Hematopoietic multipotent progenitor cell (in vitro differentiated cells): ENCODE results near the gene DCTN2. TPM values are rescaled to one million over a fixed set of nuclear protein-coding genes. Genes with fewer than 3 reads are reported as not detected.
"Not testable (repeated sequence)": the region's sequence is repeated elsewhere in the genome, so short reads cannot be mapped to it uniquely, and the experiment has no call there.

ENCODE experiments used
- DNase-seq, 3 donors: peaks; one replicate each; pipeline ENCODE4 v3.0.0-alpha.2; 2011 to 2015; ENCODE audit warnings: low read depth in 2 of 3, low spot score in 2 of 3
- total RNA-seq: library from RNA; depleted of rRNA; stranded (reverse); fragments of >200 nt; gene quantifications from one replicate; pipeline ENCODE4 v1.2.3, GENCODE V29; 2012

DCTN2 gene
- total RNA-seq, 1 donor: 117 TPM

- DNase-seq: no peak
These were observed 31.2 kb upstream of the DCTN2 start for GRCh38 chr12:57577981-57578758.

- no peak for DNase-seq
These were observed 29.7 kb upstream of the DCTN2 start for GRCh38 chr12:57576613-57577160.

DNA sequence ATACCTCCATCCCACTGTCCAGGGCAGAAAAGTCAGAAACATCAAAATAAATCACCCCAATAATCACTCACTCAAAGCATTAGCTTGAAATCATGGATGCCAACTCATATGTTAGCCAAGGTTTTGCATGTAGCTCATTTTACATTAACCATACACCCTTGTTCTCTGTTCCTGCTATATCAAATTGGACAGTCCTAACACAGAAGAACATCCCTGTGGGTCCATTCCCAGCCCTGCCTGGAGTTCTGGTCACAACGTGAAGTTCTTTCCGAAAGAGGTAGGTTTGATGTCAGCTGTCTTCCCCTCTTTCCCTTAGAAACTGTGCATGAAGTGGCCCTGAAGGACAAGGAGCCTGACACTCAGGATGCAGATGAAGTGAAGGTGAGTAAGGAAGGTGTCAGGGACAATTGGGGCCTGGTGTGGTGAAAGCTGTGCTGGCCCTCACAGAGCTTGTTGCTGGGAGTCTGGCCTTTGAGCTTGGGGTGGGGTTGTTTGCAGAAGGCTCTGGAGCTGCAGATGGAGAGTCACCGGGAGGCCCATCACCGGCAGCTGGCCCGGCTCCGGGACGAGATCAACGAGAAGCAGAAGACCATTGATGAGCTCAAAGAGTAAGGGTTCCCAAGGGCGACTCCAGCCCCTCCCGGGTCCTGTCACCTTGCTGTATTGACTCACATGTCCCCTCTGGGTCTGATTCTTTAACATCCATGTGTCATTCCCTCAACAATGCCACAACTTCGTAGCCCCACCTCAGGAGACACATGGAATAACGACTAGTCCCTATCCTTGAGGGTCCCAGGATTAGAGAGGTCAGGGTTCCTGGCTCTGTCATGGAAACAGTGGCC is 29.0 kb upstream of the DCTN2 start:
- no peak for DNase-seq

DNA sequence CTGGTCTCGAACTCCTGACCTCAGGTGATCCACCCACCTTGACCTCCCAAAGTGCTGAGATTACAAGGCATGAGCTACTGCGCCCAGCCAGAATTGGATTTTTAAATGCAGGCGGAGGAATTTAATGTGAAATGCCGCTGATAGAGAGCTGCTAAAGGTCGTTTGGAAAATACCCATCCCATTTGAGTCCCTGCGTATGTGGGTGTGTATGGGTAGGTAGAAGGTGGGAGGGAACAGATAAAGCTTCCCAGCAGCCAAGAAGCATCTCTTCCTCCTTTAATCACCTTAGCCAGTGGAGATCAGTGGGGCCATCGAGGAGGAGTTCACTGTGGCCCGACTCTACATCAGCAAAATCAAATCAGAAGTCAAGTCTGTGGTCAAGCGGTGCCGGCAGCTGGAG is 27.8 kb upstream of the DCTN2 start:
- no peak for DNase-seq

DNA sequence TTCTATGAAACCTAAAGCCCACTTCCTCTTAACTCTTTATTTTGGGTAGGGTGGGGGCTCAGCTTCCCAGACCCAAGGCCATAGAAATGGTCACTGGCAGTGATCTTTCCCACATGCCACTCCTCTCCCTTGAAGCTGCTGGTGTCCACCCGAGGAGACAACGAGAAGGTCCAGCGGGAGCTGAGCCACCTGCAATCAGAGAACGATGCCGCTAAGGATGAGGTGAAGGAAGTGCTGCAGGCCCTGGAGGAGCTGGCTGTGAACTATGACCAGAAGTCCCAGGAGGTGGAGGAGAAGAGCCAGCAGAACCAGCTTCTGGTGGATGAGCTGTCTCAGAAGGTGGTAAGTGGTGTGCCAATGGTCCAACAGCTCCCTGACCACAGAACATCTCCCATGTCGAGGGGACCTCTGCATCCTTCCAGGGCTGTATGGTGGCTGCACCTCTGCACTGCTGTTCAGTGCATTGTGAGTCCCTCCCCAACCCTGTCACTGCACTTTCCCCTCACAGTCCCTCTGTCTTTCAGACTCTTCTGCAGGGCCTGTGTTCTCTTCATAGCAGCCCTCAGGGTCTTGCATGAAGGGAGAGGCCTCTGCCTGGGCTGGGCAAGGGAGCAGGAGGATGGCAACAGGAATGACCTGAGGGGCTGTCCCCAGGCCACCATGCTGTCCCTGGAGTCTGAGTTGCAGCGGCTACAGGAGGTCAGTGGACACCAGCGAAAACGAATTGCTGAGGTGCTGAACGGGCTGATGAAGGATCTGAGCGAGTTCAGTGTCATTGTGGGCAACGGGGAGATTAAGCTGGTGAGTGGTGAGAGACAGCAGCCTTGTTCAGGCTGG is 25.2 kb upstream of the DCTN2 start:
- no peak for DNase-seq

- not testable (repeated sequence) for DNase-seq
These were observed 23.4 kb upstream of the DCTN2 start for GRCh38 chr12:57570438-57570837.

- DNase-seq: no peak
These were observed 22.9 kb upstream of the DCTN2 start for GRCh38 chr12:57569858-57570257.

GRCh38 chr12:57568838-57569237 is 21.8 kb upstream of the DCTN2 start:
- no peak for DNase-seq

DNA sequence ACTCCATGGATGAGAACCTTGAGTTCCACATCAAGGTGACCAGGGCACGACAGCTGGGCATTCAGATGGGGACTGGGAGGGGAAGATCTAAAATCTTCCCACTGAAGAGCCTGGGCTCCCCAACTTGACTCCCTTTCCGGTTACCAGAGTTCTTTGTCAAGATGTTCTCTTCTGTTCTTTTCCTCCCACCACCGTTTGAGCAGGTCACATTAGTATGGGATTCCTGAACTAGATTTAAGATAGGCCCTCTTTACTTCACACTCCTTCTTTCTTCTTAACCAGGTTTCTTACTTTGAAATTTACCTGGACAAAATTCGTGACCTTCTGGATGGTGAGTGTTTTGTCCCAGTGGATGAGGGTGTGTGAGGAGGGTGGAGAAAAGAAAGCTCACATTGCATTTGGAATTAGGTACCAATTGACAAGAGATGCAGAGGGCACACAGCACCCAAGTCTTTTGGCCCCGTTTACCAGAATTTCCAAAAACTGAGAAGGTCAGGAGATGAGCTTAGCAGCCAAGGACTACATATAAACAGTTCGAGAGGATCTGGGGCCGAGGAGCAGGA is 17.3 kb upstream of the DCTN2 start:
- no peak for DNase-seq

GRCh38 chr12:57563358-57563757 is 16.4 kb upstream of the DCTN2 start:
- DNase-seq: no peak

GRCh38 chr12:57561117-57561516 is 14.1 kb upstream of the DCTN2 start:
- not testable (repeated sequence) for DNase-seq

GRCh38 chr12:57560516-57560915 is 13.5 kb upstream of the DCTN2 start:
- DNase-seq: no peak

DNA sequence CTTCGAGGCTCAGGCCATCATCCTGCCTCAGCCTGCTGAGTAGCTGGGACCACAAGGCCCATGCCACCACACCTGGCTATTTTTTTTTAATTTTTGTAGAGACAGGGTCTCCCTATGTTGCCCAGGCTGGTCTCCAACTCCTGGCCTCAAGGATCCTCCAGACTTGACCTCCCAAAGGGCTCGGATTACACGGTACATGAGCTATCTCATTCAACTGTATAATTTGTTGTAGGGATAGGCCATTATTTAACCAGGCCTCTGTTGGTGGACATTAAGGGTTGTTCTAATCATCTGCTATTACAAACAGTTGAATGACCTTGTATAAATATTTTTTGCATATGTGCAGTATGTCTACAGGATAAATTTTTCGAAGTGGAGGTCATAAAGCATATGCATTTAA is 11.9 kb upstream of the DCTN2 start:
- DNase-seq: no peak

DNA sequence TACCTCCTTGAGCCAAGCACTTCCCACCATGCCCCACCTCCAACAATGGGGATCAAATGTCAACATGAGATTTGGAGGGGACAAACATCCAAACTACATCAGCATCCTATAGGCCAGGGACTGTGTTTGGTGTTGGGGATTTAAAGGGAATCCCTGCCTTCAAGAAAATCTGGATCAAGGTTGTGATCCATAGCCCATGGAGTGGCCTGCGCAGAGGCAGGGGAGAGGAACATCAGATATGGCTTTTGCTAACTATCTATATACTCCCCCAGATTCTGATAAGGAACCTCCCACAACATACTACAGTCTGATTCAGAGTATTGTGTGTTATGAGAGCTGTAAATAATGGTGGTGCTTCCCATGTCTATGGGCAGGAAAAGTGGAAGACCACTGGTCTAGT is 7.9 kb upstream of the DCTN2 start:
- DNase-seq: no peak

DNA sequence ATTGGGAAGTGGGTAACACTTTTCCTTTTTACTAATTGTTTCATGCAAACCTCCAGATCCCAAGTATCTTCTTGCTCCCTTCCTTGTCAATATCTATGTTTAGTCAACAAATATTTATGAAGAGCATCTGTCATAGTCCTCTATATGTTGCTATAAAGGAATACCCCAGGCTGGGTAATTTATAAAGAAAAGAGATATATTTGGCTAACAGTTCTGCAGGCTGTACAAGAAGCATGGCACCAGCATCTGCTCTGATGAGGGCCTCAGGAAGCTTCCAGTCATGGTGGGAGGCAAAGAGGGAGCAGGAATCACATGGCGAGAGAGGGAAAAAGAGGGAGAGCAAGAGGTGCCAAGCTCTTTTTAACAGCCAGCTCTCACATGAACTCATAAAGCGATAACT is 7.5 kb upstream of the DCTN2 start:
- no peak for DNase-seq

DNA sequence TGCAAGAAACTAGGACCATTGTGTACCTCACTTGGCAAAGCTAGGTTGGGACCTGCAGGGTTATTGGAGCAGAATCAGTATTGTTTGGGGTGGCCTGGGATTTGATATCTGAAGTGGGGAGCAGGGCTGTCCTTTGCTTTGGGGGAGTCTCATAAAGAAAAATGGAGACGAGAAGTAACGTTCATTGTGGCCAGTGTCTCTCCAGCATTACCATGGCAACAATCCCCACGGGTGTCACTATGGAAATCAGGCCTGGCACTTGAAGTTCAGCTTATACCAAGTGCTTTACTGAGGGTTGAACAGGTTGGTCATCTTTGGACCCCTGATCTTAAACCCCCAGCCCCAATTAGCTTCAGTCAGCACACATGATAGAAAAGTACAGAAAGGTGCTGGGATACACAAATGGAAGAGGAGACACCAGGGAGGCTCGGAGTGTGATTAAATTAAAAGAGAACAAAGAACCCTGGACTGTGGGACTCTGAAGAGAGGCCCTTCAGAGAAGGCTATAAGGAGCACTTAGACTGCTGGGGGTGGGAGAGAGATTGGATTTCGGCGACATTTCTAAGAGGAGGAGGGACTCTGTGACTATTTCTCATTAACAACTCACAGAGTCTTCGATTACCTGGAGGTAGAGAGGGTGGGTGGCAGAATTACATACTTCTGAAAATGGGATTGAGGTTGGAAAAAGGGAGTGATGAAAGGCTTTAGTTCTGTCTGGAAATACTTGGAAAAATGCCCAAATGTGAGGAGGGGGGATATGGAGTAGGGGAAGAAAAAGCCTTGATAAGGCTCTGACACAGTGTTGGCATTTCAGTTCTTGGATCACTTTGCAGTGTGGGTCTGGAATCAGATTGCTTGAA is 6.6 kb upstream of the DCTN2 start:
- DNase-seq: no peak

DNA sequence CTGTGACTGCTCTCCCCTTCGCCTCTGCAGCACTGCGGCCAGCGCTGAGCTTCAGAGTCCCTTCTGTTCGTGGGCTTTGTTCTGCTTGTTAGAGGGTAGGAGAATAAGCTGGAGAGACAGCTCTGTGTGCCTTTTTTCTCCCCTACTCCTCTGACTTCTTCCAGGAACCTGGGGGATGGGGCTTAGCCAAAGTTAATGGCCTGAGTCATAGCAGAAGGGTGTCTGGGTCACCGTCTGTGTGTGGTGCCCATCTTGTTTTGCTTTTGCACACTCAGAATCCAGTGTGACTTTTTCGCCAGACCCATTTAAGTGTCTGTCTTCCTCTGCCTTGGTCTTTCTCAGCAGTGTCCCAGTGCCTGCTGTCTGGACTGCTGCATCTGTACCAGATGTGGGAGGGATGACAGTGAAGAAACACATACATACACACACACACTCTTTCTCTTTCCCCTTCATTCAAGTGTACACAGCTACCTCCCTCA is 5.9 kb upstream of the DCTN2 start:
- DNase-seq: no peak

GRCh38 chr12:57552306-57552651 is 5.3 kb upstream of the DCTN2 start:
- DNase-seq: no peak

DNA sequence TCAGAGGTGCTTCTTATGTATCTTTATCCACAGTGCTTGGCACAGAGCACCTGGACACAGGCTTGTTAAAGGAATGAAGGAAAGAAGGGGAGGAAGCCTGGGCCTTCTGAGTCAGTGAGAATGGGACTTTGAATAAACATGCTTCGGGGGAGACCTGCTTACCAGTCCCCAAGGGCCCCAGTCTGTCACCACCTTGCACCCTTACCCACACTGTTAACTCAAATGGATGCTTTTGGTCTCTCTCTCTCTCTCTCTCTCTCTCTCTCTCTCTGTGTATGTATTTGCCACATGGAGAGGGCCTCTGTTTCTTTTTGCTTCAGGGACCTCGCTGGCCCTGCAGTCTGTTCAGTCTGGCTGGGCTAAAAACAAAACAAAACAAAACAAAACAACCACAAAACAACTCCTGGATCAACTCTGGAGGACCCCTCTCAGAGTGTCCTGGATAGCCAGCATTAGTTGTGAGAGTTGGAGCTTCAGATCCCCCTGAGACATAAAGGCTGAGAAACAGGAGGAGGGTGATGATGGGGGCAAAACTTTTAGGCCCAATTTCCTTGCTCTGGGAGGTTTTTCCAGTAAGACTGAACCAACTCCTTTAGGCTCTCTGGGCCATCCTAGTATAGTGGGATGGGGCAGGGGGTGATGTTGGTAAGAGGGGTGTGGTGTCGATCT is 4.8 kb upstream of the DCTN2 start:
- DNase-seq: no peak
